Bladder microvascular endothelial cell (primary cell): Measurements from ENCODE around the gene B3GAT3. TPM values are rescaled to one million over a fixed set of nuclear protein-coding genes. Genes with fewer than 3 reads are reported as not detected.

Experiments used
- total RNA-seq: library from RNA; depleted of rRNA; stranded (reverse); fragments of >200 nt; gene quantifications from 2 replicates; pipeline ENCODE4 v1.2.3, GENCODE V29; 2014

B3GAT3 gene
- total RNA-seq: 16.7 and 19.2 TPM in 2 replicates

DNA sequence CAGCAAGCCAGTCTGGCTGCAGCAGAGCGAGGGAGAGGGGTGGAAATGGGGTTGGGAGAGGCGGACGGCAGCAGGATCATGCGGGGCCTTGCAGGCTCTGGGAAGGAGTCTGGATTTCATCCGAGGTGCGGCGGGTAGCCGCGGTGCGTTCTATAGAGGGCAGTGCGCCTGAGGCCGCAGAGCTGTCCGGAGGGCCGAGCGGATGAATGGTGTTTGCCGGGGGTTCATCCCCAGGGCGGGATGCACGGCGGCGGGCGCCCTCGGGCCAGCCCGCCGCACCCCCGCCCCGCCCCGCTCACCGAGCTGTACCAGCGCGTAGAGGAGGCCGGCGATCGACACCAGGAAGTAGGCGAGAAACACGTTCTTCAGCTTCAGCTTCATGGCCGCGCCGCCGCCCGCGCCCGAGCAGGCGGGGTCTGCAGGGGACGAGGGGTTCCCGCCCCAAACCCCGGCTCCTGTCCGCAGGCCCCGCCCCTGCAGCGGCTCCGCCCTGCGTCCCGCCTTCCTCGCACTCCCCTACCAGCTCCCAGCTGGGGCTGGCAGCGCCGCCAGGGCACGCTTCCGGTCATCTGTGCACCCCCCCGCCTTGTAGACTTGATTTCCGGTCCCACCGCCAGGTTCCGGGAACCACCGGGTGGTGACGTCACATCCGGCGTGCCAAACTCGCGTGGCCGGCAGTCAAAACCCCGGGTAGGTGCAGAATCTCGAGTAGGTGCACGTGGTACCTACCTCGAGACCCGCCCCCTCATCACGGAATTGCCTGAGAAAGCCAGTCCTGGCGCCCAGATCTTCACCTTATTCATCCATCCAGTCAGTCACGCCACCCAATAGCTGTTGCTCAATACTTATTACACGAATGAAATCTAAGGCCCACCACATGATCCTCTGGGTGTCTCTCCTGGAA is at the start of gene B3GAT3:
Gene B3GAT3 (minus strand): TSS at position 420 of the 904 bp plus-strand sequence. CDS start 39 bp downstream, at position 381.

DNA sequence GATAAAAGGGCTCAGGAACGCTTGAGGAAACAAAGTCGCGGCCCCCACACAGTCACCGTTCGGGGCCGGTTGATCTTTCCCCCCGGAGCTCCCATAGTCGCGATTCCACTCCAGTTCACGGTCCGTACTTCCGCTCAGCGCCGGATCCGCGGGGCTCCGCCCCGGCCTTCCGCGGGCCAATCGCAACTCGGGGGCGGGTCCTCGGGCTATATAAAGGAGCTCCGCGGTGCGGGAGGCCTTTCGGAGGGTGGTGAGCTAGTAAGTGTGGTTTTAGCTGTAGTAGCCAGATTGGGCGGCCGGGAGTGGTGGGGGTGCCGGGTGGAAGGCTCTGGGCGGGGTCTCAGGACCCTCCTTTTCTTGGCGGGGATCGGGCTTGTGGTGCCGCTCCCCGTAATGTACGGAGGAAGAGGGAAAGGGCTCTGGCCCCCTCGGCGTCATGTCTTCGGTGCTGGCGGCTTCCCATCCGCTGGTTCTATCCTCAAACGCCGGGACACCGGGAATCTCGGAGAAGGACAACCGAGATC is 43.4 kb upstream of the B3GAT3 start, which contains the start of the genes C11orf98 and CSKMT:
Gene C11orf98 (minus strand): TSS at position 136 of the 524 bp plus-strand sequence. CDS start 41 bp downstream, at position 95.
Gene CSKMT (plus strand): TSS at position 238 of the 524 bp plus-strand sequence. CDS start 568 bp downstream, outside the sequence.

DNA sequence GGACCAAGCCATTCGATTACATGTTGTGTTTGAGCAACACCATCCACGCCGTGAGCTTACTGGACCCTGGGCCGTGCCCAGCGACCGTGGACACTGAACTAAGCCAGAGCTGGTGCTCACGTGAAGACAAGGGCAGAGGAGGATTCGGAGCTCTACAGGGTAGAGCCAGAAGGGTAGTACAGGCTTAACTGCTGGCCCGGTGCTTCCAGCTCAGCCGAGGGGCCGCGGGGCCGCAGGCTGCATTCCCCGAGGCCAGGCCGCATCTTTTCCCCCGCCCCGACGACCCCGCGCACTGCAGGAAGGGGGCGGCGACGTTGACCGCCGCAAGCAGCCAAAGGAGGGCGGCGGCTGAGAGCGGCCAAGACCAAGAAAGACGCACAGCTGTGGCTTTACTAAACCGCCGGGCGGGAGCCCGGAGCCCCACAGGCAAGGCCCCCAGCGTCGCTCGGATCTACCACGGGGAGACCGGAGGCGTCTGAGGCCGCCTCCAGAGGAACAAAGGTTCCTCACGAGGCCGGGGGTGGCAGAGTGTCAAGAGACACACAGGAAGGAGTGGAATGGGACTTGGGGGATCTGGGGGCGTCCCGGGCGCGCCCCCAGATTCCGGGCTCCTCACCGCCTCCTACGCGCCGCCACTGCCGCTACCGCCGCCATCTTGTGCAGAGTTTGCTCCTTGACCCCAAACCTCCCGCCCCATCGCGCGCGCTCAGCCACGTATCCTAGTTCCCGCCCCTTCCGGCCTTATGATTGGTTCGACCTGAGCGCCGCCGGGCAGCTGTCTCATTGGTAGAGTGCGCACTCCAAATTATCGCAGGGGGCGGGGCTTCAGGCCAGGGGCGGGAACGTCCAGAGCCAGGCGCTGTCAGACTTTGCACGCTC is 24.4 kb upstream of the B3GAT3 start, which contains the start of gene GANAB:
Gene GANAB (minus strand): TSS at position 668 of the 879 bp plus-strand sequence. CDS start 14 bp downstream, at position 654.

DNA sequence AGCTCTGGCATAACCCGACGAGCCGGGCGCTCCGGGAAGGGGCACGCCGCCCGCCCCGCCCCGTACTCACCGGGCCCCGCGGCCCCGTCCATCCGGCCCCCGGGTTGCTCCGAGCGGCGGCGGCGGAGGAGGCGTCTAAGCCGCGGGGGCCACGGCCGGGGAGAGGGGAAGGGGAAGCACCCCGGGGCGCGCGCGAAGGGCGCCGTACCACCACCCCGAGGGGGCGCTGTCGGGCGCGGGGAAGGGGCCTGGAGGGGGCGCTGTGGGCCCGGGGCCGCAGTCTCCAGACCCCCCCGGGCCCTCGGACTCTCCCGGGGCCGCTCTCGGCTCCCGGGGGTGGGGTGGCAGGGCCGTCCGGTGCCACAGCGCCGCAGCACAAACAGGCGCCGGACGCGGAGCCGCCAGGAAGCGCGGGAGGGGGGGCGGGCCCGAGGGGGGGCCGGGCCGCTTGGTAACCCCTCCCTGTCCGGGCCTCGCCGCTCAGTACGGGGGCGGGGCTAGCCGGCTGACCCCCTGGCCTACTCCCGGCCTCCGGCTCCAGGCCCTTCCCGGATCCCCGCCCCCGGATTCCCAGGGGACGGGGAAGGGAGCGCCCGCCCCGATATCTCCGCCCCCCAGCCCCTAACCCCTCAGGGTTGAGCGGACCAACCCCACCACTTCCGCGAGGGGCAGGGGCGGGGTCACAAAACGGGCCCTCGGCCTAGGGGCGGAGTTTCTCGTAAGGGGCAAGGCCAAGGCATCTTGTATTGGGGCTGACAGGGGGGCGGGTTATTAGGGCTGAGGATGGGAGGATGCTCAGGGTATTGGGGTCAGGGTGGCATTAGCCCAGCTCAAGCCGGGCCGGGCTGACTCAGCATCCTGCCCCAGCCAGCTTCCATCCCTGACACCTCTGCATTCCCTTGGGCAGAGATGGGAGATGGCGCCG is 9.2 kb downstream of the B3GAT3 start, which contains the start of the genes EML3 and ROM1:
Gene EML3 (minus strand): TSS at position 410 of the 925 bp plus-strand sequence. CDS start 318 bp downstream, at position 92.
Gene ROM1 (plus strand): TSS at position 892 of the 925 bp plus-strand sequence. CDS start 25 bp downstream, at position 917.

DNA sequence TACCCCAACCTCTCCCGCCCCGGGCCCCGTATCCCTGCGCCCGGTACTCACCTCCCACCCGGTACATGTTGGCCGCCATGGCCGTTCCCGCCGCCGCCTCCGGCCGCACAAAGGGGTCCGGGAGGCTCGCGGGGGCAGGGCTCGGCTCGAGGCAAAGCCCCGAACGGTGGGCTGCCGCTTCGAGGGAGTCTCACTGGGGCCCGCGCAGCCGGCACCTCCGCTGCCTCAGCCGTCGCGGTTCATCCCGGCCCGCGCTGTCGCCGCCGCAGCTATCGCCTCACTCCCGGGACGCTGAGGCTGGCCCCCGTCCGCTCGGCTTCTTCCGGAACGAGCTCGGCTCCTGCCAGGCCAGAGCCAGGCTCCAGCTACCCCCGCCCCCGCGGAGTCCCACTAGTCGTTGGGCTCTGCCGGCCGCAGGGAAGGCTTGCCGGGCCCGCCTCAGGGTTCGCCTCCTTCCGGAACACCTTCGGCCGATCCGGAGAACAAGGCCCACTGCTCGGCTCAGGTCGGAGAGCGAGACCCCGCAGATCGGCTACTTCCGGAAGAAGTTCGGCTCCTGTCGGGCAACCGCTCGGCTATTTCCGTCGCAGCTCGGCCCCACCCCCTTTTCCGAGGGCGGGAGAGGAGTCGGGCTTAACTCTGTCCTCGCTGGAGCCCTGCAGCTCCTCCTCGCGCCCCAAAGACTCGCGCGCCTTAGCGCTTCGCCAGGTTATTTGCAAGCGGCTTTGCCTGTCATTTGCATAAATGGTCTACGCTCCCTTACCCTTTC is 20.2 kb downstream of the B3GAT3 start, which contains the start of gene MTA2:
Gene MTA2 (minus strand): TSS at position 494 of the 769 bp plus-strand sequence. CDS start 415 bp downstream, at position 79.

DNA sequence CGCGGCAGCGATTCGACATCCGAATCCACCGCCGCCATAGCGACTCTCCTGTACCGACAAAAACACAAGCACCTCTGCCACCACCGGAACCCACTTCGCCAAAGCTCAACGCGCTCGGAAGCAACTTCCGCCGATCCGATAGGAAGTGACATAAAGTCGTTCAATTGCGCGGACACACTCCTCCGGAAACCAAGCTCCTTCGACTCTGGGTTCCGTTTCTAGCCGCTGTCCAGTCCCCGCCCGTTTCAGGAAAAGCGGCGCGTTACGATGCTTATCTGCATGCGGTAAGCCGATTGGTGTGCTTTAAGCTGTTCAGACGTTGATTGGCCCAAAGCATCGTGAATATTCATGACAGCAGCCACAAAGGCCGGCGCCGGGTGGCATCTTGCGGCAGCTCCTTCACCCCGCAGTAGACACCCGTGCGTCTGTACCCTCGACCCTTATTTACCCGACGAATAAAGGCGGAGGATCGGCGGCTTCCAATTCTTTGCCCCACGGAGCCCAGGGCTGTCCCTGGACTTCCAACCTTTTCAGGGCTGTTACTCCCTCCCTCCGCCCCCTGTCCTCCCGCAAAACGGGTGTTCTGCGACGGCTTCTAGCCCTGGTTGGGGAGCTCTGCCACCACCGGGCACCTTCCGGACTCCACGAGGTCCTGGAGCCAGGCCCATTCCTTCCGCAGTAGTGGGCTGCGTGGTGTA is 30.2 kb downstream of the B3GAT3 start, which contains the start of gene TUT1:
Gene TUT1 (minus strand): TSS at position 76 of the 698 bp plus-strand sequence. CDS start 38 bp downstream, at position 38.

DNA sequence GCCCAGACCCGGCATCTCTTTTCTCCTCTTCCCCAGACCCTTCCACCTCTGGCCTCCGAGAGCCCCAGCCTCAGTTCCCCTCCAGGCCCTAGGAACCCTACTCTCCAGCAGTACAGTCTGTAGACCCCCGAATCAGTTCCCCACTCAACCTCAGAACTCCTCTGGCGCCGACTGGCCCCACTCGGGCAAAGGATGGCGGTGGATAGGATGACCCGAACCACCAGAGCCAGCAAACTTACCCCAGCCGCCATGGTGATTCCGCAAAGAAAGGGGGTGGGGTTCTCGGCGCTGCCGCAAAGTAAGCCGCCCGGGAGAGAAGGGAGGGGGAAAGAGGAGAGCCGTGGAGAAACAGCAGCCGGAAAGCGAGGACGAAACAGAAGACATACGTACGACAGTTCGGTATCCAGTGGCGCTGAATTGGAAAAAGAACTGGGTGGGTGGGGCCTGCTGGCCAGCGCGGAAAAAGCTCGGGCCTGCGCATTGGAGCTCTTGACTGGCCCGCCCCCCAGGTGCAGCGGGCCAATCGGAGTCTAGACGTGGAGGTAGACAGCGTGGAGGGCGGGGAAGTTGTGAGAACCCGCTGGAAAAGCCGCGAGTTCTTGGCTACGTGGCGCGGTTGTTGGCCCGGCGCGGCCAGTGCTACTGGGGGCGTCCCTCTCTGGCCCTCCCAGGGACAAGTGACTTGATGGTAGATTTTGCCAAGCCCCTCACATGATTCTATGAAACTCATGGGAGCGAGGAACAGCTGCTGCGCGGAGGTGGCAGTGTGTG is 48.0 kb downstream of the B3GAT3 start, which contains the start of gene EEF1G:
Gene EEF1G (minus strand): TSS at position 300 of the 771 bp plus-strand sequence. CDS start 49 bp downstream, at position 251.

Other genes starting within 250 kb of the B3GAT3 start
- not detected in 2 replicates for gene SCGB1A1, start 203.0 kb downstream of the B3GAT3 start, total RNA-seq
- gene AHNAK, start 75.2 kb downstream of the B3GAT3 start, total RNA-seq: 329 and 449 TPM in 2 replicates
- gene EEF1G, start 48.1 kb downstream of the B3GAT3 start, total RNA-seq: 1,133 and 1,197 TPM in 2 replicates
- 9.2 and 12.8 TPM in 2 replicates for gene TUT1, start 30.5 kb downstream of the B3GAT3 start, total RNA-seq
- gene MTA2, start 20.1 kb downstream of the B3GAT3 start, total RNA-seq: 177 and 185 TPM in 2 replicates
- 26.9 and 35.7 TPM in 2 replicates for gene EML3, start 9.2 kb downstream of the B3GAT3 start, total RNA-seq
- 2.1 and 4.9 TPM in 2 replicates for gene ROM1, start 8.7 kb downstream of the B3GAT3 start, total RNA-seq
- gene GANAB, start 24.6 kb upstream of the B3GAT3 start, total RNA-seq: 177 and 354 TPM in 2 replicates
- 16.8 and 20.8 TPM in 2 replicates for gene INTS5, start 31.3 kb upstream of the B3GAT3 start, total RNA-seq
- 29.8 and 31.6 TPM in 2 replicates for gene C11orf98, start 43.2 kb upstream of the B3GAT3 start, total RNA-seq
- gene CSKMT, start 43.3 kb upstream of the B3GAT3 start, total RNA-seq: 7.7 and 7.9 TPM in 2 replicates
- 9.0 and 10.5 TPM in 2 replicates for gene UQCC3, start 49.7 kb upstream of the B3GAT3 start, total RNA-seq
- gene LBHD1, start 50.3 kb upstream of the B3GAT3 start, total RNA-seq: 1.6 and 2.8 TPM in 2 replicates
- gene UBXN1, start 57.1 kb upstream of the B3GAT3 start, total RNA-seq: 145 and 155 TPM in 2 replicates
- gene LRRN4CL, start 67.5 kb upstream of the B3GAT3 start, total RNA-seq: under 0.01 and 0.31 TPM in 2 replicates
- 14.2 and 15.7 TPM in 2 replicates for gene BSCL2, start 85.4 kb upstream of the B3GAT3 start, total RNA-seq
- not detected in 2 replicates for gene GNG3, start 85.7 kb upstream of the B3GAT3 start, total RNA-seq
- 9.9 and 18.2 TPM in 2 replicates for gene HNRNPUL2, start 105.5 kb upstream of the B3GAT3 start, total RNA-seq
- gene TTC9C, start 106.5 kb upstream of the B3GAT3 start, total RNA-seq: 32.5 and 33.0 TPM in 2 replicates
- 7.8 TPM in 2 replicates for gene ZBTB3, start 132.2 kb upstream of the B3GAT3 start, total RNA-seq
- gene POLR2G, start 139.6 kb upstream of the B3GAT3 start, total RNA-seq: 49.9 and 61.2 TPM in 2 replicates
- 19.3 and 43.2 TPM in 2 replicates for gene TAF6L, start 149.4 kb upstream of the B3GAT3 start, total RNA-seq
- gene TMEM179B, start 165.4 kb upstream of the B3GAT3 start, total RNA-seq: 17.2 and 21.3 TPM in 2 replicates
- gene TMEM223, start 170.0 kb upstream of the B3GAT3 start, total RNA-seq: 11.3 and 11.5 TPM in 2 replicates
- gene NXF1, start 183.5 kb upstream of the B3GAT3 start, total RNA-seq: 11.8 and 50.6 TPM in 2 replicates
- gene STX5, start 210.1 kb upstream of the B3GAT3 start, total RNA-seq: 35.9 and 40.8 TPM in 2 replicates
- not detected in 2 replicates for gene TEX54, start 210.9 kb upstream of the B3GAT3 start, total RNA-seq
- 61.4 and 67.5 TPM in 2 replicates for gene WDR74, start 217.6 kb upstream of the B3GAT3 start, total RNA-seq